ENCODE data around the gene SLC25A47. TPM values are rescaled to one million over a fixed set of nuclear protein-coding genes. Genes with fewer than 3 reads are reported as not detected.
"Not testable (repeated sequence)": the region's sequence is repeated elsewhere in the genome, so short reads cannot be mapped to it uniquely, and the experiment has no call there.

SLC25A47 gene
- total RNA-seq, 3 donors from 2014 or later, result 0.16 TPM; not detected in 2

DNA sequence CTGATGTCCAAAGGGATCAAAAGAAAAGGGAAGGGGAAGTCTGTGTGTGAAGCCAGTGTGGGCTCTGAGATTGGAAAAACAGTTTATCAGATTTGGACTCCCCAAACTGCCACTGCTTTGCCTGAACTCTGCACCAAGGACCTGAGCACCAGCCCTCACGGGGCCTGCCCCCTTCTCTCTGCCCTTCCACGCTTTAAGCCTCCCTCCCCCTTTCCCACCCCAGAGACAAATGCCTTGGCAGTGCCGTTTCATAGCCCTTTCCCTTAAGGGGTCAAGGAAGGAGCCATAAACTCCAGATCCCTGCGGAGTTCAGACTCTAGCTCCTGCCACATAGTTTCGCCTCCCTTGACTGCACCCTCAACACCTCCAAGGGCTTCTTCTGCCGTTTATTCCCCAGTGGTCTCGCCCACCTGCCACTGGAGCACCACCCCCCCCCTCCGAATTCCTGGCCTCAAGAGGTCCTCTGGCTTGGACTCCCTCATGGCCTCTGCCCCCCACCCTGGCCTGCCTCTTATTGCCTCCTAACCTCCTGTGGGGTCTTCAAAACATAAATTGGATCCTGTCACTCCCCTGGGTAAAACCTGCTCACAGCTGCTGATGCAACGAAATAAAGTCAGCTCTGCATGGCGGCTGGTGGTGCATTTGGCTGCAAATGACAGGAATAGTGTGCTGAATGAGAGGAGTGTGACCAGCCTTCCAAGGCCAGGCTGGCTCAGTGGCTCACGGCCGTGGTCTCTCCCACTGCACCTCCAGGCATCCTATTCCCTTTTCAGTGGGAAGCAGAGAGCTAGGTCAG, 35.7 kb upstream of the SLC25A47 start:
- intact Hi-C loops (cut with DNase I; ENCODE audit: low total_unique reads), result no loop called here
- DNase-seq (ENCODE audit: low spot score in 2 of 2), result peak in 1 of 2 donors; percentile 12
- TF ChIP-seq POLR2AphosphoS5 (IDR thresholded peaks at IDR 0.05) (no peak), POLR2A (IDR thresholded peaks at IDR 0.05) (no peak)
- TF ChIP-seq, protein P1, sequence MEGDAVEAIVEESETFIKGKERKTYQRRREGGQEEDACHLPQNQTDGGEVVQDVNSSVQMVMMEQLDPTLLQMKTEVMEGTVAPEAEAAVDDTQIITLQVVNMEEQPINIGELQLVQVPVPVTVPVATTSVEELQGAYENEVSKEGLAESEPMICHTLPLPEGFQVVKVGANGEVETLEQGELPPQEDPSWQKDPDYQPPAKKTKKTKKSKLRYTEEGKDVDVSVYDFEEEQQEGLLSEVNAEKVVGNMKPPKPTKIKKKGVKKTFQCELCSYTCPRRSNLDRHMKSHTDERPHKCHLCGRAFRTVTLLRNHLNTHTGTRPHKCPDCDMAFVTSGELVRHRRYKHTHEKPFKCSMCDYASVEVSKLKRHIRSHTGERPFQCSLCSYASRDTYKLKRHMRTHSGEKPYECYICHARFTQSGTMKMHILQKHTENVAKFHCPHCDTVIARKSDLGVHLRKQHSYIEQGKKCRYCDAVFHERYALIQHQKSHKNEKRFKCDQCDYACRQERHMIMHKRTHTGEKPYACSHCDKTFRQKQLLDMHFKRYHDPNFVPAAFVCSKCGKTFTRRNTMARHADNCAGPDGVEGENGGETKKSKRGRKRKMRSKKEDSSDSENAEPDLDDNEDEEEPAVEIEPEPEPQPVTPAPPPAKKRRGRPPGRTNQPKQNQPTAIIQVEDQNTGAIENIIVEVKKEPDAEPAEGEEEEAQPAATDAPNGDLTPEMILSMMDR (IDR thresholded peaks at IDR 0.05), result no peak
- no peaks in the 10 kb centered on the region for H3K9me3 ChIP-seq
- H3K27me3 ChIP-seq, result no peaks in the 10 kb centered on the region
- no peak overlapping the region for H3K27ac ChIP-seq
- peaks cover 0 to 3% of the 10 kb centered on the region in 2 donors for H3K4me1 ChIP-seq
- H3K4me3 ChIP-seq, result no peak overlapping the region
- H3K36me3 ChIP-seq, result no peaks in the 10 kb centered on the region

DNA sequence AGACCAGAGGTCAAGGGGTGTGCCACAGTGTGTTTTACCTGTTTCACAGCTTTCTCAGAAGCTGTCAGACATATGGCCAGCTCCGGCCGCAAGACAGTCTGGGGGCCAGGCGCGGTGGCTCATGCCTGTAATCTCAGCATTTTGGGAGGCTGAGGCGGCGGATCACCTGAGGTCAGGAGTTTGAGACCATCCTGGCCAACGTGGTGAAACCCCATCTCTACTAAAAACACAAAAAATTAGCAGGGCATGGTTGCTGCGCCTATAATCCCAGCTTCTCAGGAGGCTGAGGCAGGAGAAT, 35.2 kb upstream of the SLC25A47 start:
- peak in 1 of 2 donors; percentile 2 for DNase-seq (ENCODE audit: low spot score in 2 of 2)
- intact Hi-C loops (cut with DNase I; ENCODE audit: low total_unique reads); H3K9me3 ChIP-seq; H3K27ac ChIP-seq; H3K4me1 ChIP-seq; H3K36me3 ChIP-seq; H3K27me3 ChIP-seq; H3K4me3 ChIP-seq: not testable (repeated sequence)

DNA sequence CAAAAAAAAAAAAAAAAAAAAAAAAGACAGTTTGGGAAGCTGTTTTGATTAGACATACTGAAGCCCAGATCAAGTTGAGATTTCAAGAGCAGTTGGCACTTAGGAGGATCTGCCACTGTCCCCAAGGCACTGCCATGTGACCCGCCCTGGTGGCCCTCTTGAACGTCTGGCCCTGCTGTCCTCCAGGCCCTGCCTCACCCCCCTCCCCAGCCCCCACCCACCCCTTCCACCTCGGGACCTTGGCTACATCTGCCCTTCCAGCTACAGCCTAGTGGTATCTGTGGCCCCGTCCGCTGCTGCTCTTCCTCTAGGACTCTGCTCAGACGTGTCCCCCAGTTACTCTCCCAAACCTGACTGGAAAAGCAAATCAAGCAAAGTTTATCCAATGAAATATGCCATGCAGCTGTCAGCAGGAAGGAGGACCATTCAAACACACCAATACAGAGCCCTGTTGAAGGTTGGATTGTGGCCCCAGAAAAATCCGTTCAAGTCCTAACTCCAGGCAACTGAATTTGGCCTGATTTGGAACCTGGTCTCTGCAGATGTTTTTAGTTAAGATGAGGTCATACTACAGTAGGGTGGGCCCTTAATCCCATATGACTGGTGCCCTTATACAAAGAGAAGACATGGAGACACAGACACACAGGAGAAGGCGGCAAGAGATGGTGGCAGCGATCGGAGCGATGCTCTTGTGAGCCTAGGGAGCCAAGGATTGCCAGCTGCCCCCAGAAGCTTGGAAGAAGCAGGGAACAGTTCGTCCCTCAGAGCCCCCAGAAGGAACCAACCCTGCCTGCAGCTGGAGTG, 34.6 kb upstream of the SLC25A47 start:
- TF ChIP-seq, protein P1 (IDR thresholded peaks at IDR 0.05), result no peak
- TF ChIP-seq POLR2A (IDR thresholded peaks at IDR 0.05), result no peak
- no peak for TF ChIP-seq POLR2AphosphoS5 (IDR thresholded peaks at IDR 0.05)
- H3K36me3 ChIP-seq, result no peaks in the 10 kb centered on the region
- peak in 1 of 2 donors; percentile 33 for DNase-seq (ENCODE audit: low spot score in 2 of 2)
- H3K4me1 ChIP-seq, result peaks cover 0 to 3% of the 10 kb centered on the region in 2 donors
- no peak overlapping the region for H3K27ac ChIP-seq
- intact Hi-C loops (cut with DNase I; ENCODE audit: low total_unique reads), result no loop called here
- no peaks in the 10 kb centered on the region for H3K9me3 ChIP-seq
- H3K4me3 ChIP-seq, result no peak overlapping the region
- H3K27me3 ChIP-seq, result no peaks in the 10 kb centered on the region

DNA sequence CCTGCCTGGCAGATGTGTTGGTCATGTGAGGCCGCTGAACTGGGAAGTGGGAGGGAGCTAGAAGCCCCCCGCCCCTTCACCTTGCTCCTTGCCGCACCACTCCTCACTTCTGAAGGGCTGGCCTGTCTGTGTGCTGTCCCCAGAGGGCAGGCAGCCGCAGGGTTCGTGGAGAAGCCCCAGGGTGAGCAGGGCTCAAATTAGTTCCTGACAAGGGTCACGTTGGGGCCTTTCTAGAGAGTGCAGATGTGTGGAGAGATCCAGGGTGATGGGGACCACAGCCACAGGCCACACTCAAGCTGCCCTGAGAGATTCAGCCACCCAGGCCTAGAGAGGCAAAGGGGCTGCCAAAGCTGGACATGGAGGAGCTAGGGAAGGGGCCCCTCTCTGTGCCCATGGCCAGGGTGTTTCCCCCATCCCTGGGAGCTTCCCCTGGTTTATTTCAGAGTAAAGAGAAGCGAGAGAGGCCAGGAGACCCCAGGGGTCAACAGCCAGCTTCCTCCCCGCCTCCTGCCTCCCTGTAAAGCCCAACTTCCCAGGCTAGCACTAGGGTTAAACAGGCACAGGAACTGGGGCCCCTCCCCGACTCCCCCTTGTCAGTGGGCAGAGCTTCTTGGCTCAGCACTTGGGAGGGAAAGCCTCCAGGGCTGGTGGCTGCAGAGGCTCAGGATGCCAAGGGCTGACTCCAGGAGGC, 33.1 kb upstream of the SLC25A47 start:
- DNase-seq (ENCODE audit: low spot score in 2 of 2), result peak in 1 of 2 donors; percentile 31
- intact Hi-C loops (cut with DNase I; ENCODE audit: low total_unique reads), result no loop called here
- H3K27ac ChIP-seq, result peak overlapping the region in 1 of 2 donors; percentile 3
- no peaks in the 10 kb centered on the region for H3K36me3 ChIP-seq
- no peak overlapping the region for H3K4me3 ChIP-seq
- no peaks in the 10 kb centered on the region for H3K9me3 ChIP-seq
- H3K4me1 ChIP-seq, result peaks cover 0 to 3% of the 10 kb centered on the region in 2 donors
- no peaks in the 10 kb centered on the region for H3K27me3 ChIP-seq
- TF ChIP-seq, protein P1 (IDR thresholded peaks at IDR 0.05), result no peak
- no peak for TF ChIP-seq POLR2A (IDR thresholded peaks at IDR 0.05)
- no peak for TF ChIP-seq POLR2AphosphoS5 (IDR thresholded peaks at IDR 0.05)

DNA sequence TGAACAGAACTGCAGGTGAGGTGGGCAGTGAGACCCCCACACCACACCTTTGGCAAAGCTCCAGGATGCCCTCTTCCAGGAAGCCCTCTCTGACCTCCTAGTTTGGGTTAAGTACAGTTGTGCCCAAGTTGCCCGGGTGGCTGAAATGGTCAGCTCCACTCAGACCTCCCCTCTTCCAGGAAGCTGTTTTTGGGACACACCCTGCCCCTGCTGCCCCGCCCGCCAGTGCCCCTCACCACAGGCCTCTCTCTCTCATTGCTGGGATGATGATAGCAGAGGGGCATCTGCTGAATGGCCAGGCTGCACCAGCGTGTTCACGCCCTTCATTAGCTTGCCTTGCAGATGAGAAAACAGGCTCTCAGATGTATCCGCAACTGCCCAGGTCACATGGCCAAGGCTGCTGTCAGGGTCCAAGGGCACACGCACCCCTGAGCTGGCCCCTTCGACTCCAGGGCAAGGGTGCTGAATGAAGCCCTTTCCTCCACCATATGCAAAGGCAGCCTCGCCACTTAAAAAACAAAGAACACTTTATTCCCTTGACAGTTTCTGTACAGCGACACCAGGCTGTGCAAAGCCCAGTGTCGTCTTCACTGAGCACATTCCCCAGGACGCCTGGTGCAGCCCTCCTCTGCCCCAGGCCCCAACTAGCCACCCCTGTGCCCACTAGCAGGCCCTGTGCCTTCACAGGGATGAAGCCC, 32.4 kb upstream of the SLC25A47 start:
- Histone ChIP-seq H3K4me1 (peaks cover 0 to 3% of the 10 kb centered on the region in 2 donors), H3K4me3 (no peak overlapping the region), H3K9me3 (no peaks in the 10 kb centered on the region), H3K36me3 (no peaks in the 10 kb centered on the region), H3K27me3 (no peaks in the 10 kb centered on the region), H3K27ac (peak overlapping the region in 1 of 2 donors; percentile 3)
- DNase-seq (ENCODE audit: low spot score in 2 of 2), result peak in 1 of 2 donors; percentile 42
- TF ChIP-seq POLR2A (IDR thresholded peaks at IDR 0.05), result no peak
- TF ChIP-seq, protein P1 (IDR thresholded peaks at IDR 0.05), result no peak
- no peak for TF ChIP-seq POLR2AphosphoS5 (IDR thresholded peaks at IDR 0.05)
- intact Hi-C loops (cut with DNase I; ENCODE audit: low total_unique reads), result no loop called here

Data from breast epithelium (tissue), 4 donors.